SH-SY5Y (cell line): ENCODE data around the gene BRD1.

Experiments used
- GATA2 ChIP-seq: IDR thresholded peaks from 2 replicates; pipeline ENCODE4 v1.6.1; 2011; ENCODE audit warnings: mild to moderate bottlenecking, low read depth, low read length
- GATA3 ChIP-seq: IDR thresholded peaks from 2 replicates; pipeline ENCODE4 v1.6.1; 2011; ENCODE audit warnings: low read depth, mild to moderate bottlenecking, low read length, moderate library complexity

Gene BRD1

GRCh38 chr22:49785841-49786471, 41.7 kb downstream of the BRD1 start:
- TF ChIP-seq GATA3 (no peak), GATA2 (no peak)

- TF ChIP-seq GATA3, result no peak
- TF ChIP-seq GATA2, result no peak
Measured at GRCh38 chr22:49785046-49785521, 42.6 kb downstream of the BRD1 start.

GRCh38 chr22:49784630-49784971, 43.1 kb downstream of the BRD1 start:
- TF ChIP-seq GATA2 (no peak), GATA3 (no peak)

- no peak for TF ChIP-seq GATA3
- TF ChIP-seq GATA2, result no peak
Measured at GRCh38 chr22:49783926-49784629, 43.6 kb downstream of the BRD1 start.

- no peak for TF ChIP-seq GATA2
- no peak for TF ChIP-seq GATA3
Measured at GRCh38 chr22:49783036-49783746, 44.5 kb downstream of the BRD1 start.

GRCh38 chr22:49781289-49781782, 46.3 kb downstream of the BRD1 start:
- TF ChIP-seq GATA2 (no peak), GATA3 (no peak)

- TF ChIP-seq GATA2, result no peak
- no peak for TF ChIP-seq GATA3
Measured at GRCh38 chr22:49780698-49781288, 46.9 kb downstream of the BRD1 start.

GRCh38 chr22:49779853-49780697, 47.6 kb downstream of the BRD1 start:
- no peak for TF ChIP-seq GATA2
- TF ChIP-seq GATA3, result no peak

- TF ChIP-seq GATA2, result no peak
- TF ChIP-seq GATA3, result no peak
Measured at GRCh38 chr22:49779211-49779610, 48.5 kb downstream of the BRD1 start.

GRCh38 chr22:49777569-49778249, 50.0 kb downstream of the BRD1 start:
- TF ChIP-seq GATA2, result no peak
- TF ChIP-seq GATA3, result no peak

GRCh38 chr22:49776891-49777290, 50.8 kb downstream of the BRD1 start:
- TF ChIP-seq GATA3 (no peak), GATA2 (no peak)

GRCh38 chr22:49775867-49776511, 51.7 kb downstream of the BRD1 start:
- no peak for TF ChIP-seq GATA2
- no peak for TF ChIP-seq GATA3
